IPS-15b (cell line): ENCODE results near the gene MECR.

Experiments used
- H3K27me3 ChIP-seq: one replicate; pipeline ENCODE4 v1.6.1; 2013; ENCODE audit warnings: low read length; ENCODE audit not compliant: control insufficient read depth, insufficient read depth
- H3K36me3 ChIP-seq: one replicate; pipeline ENCODE4 v1.6.1; 2013; ENCODE audit warnings: low read length; ENCODE audit not compliant: control insufficient read depth, insufficient read depth
- H3K4me1 ChIP-seq: one replicate; pipeline ENCODE4 v1.6.1; 2013; ENCODE audit warnings: mild to moderate bottlenecking, low read length; ENCODE audit not compliant: control insufficient read depth, insufficient read depth
- H3K4me3 ChIP-seq: one replicate; pipeline ENCODE4 v1.5.1; 2013; ENCODE audit warnings: low read depth, low read length
- H3K9ac ChIP-seq: one replicate; pipeline ENCODE4 v1.6.1; 2013; ENCODE audit warnings: low read depth, mild to moderate bottlenecking, low read length
- H3K9me3 ChIP-seq: one replicate; pipeline ENCODE4 v1.6.1; 2013; ENCODE audit warnings: mild to moderate bottlenecking, low read length; ENCODE audit not compliant: control insufficient read depth, insufficient read depth

The MECR gene

DNA sequence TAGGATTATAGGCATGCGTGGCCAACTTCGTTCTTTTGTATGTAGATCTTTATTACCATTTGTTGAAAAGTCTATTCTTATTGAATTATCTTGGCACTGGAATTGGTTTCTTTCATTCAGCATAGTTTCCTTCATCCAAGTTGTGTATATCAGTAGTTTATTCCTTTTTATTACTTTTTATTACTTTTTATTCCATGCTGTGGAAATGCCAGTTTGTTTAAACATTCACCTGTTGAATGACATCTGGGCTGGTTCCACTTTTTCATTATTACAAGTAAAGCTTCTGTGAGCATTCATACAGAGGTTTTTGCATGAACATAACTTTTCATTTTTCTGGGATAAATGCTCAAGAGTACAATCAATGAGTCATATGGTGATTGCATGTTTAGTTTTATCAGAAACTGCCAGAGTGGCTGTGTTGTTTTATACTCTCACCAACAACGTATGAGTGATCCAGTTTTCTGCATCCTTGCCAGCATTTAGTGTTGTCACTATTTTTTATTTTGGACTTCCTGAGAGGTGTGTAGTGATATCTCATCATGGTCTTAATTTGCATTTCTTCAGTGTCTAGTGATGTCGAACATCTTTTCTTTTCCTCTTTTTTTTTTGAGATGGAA is 34.1 kb upstream of the MECR start:
- Histone ChIP-seq H3K4me3 (no peak overlapping the region), H3K27me3 (peaks cover 8% of the 10 kb centered on the region), H3K36me3 (no peaks in the 10 kb centered on the region), H3K4me1 (no peaks in the 10 kb centered on the region), H3K9ac (no peak overlapping the region), H3K9me3 (no peaks in the 10 kb centered on the region)

DNA sequence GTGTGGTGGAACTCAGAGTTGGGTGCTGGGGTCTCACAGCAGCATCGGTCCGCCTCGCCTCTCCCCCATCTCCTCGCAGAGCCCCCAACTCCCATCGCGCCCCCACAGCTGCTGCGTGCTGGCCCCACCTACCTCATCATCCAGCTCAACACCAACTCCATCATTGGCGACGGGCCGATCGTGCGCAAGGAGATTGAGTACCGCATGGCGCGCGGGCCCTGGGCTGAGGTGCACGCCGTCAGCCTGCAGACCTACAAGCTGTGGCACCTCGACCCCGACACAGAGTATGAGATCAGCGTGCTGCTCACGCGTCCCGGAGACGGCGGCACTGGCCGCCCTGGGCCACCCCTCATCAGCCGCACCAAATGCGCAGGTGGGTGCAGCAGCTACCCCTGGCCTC is 29.8 kb upstream of the MECR start:
- peak overlapping the region; percentile 71 for H3K4me3 ChIP-seq
- H3K27me3 ChIP-seq, result peaks cover 35% of the 10 kb centered on the region

DNA sequence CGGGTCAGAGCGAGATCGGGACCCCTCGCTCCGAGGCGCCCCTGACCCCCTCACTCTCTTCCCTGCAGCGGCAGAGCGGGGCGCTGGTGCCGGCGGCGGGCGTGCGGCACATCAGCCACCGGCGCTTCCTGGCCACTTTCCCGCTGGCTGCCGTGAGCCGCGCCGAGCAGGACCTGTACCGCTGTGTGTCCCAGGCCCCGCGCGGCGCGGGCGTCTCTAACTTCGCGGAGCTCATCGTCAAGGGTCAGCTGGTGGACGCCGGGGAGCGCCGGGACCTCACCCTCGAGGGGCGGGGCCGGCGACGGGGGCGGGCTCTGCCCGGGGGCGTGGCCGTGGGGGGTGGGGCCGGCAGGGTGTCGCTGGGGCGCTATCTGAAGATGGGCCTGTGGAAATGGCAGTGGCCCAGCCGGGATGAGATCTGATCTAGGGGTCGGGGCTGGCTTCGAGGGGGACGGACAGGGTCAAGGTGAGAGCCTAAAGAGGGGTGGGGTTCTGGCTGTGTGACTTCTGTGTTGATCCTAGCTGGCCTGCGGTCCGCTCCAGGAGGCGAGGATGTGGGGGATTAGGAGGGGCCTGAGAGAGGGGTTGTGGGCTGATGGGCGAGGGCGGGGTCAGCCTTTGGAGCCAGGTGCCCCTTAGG is 29.2 kb upstream of the MECR start:
- Histone ChIP-seq H3K4me1 (peaks cover 18% of the 10 kb centered on the region), H3K9me3 (no peaks in the 10 kb centered on the region), H3K36me3 (no peaks in the 10 kb centered on the region), H3K27me3 (peaks cover 35% of the 10 kb centered on the region), H3K4me3 (peak overlapping the region; percentile 71), H3K9ac (no peak overlapping the region)

More for the DNA sequence above, 29.8 kb upstream of the MECR start:
- Histone ChIP-seq H3K36me3 (no peaks in the 10 kb centered on the region), H3K9ac (no peak overlapping the region), H3K4me1 (peaks cover 18% of the 10 kb centered on the region), H3K9me3 (no peaks in the 10 kb centered on the region)

DNA sequence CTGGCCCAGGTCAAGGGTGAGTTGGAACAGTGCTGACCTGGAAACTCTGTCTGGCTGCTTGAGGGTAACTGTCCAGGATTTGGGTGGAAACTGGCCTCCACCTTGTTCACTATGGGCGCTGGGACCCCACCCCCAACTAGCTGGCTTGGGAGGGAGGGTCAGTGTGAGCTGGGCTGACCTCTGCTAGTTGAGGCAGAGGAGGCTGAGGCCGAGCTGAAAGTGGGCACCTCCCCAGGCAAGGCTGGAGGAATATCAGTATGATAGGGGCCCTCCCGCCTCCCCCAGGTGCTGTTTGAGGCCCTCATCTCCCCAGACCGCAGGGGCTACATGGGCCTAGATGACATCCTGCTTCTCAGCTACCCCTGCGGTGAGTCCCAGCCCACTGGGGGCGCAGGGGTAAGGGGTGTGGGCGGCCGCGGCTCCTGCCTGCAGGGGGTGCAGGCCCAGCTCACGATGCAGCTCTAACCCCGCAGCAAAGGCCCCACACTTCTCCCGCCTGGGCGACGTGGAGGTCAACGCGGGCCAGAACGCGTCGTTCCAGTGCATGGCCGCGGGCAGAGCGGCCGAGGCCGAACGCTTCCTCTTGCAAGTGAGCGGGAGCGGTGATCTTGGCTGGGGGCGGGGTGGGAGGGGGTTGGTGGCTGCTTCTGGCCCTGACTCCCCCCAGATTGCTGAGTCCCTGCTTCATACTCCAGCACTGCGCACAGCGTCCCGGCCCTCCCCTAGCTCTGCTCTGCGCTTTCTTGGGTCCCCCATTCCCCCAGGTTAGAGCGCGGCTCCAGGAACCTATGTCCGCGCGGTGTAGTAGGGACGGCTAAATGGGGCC is 28.5 kb upstream of the MECR start:
- peaks cover 35% of the 10 kb centered on the region for H3K27me3 ChIP-seq
- H3K36me3 ChIP-seq, result no peaks in the 10 kb centered on the region
- no peak overlapping the region for H3K9ac ChIP-seq
- H3K4me3 ChIP-seq, result peak overlapping the region; percentile 71
- no peaks in the 10 kb centered on the region for H3K9me3 ChIP-seq
- peaks cover 18% of the 10 kb centered on the region for H3K4me1 ChIP-seq

DNA sequence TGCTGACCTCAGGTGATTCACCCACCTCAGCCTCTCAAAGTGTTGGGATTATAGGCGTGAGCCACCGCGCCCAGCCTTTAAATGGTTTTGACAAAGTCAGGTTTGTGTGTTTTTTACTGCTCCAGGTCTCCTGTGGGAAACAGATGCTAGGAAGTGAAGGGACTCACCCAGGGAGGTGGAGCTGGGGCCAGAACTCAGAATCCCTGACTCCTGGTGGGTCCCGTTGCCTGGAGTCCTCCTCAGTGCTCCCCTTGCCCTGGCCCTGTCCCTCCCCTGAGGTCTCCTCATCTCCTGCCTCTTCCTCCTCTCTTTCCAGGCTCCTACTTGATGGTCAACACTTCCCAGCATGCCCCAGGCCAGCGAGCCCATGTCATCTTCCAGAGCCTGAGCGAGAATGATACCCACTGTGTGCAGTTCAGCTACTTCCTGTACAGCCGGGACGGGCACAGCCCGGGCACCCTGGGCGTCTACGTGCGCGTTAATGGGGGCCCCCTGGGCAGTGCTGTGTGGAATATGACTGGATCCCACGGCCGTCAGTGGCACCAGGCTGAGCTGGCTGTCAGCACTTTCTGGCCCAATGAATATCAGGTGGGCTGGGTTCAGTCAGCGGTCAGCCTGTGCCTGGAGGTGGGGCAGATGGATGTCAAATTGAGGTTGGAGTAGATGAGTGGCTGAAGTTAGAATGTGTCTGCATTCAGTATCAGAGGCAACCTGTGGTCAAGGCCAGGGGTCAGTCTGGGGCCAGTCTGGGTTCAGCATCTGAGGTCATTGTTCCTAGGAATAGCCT is 27.6 kb upstream of the MECR start:
- Histone ChIP-seq H3K4me1 (peaks cover 18% of the 10 kb centered on the region), H3K27me3 (peaks cover 35% of the 10 kb centered on the region), H3K9ac (no peak overlapping the region), H3K4me3 (no peak overlapping the region), H3K9me3 (no peaks in the 10 kb centered on the region), H3K36me3 (no peaks in the 10 kb centered on the region)

DNA sequence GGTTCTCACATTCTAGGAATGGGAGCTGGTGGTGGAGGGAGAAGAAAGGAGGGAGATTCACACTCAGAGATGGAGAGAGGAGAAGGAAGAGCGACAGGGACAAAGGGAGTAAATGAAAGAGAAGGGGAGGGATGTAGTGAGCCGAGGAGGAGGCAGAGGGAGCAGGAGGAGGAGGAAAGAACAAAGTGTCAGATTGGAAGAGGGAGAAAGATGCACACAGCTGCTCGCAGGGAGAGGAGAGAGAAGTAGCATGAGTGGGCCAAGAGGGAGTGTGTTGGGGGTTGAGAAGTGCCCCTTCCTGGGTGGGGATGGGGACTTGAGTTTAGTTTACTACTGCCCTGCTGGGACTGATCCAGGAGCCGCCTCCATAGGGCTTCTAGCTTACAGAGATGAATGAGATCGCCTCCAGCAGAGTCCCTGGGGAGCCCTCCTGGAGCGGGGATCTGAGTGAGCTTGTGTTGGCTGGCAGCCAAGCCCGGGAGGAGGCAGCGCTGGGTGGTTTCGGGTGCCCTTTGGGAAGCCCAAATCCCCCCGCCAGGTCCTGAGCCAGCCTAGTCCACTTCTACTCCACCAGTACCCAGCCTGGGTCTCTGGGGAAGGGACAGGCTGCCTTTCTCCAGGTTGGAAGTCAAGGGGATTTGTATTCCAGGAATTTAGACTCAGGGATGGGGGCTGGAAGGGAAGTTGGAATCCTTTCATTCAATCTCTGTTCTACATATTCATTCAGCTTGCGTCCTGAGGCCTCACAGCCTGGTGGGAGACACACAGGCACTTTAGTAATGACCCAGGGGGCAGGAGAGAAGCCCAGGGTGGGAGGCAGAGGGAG is 26.5 kb upstream of the MECR start:
- H3K9ac ChIP-seq, result no peak overlapping the region
- no peaks in the 10 kb centered on the region for H3K9me3 ChIP-seq

DNA sequence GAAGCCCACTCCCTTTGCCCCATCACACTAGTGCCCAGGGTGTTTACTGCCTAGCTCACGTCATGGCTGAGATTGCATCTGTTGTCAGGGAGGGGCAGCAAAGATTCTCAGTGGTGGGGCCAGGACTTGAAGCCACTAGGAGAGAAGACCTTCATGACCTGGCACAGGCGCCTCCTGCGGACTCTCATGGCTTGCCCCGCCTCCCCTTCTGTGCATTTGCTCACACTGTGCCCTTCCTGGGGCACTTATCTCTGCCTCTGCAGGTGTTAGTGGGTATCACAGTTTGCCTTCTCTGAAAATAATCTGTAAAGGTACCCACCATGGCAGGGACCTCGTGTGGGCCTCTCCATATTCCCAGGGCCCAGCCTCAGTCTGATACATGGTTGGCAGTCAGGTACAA is 25.7 kb upstream of the MECR start:
- peaks cover 18% of the 10 kb centered on the region for H3K4me1 ChIP-seq
- no peaks in the 10 kb centered on the region for H3K9me3 ChIP-seq
- no peak overlapping the region for H3K4me3 ChIP-seq
- peaks cover 35% of the 10 kb centered on the region for H3K27me3 ChIP-seq
- H3K36me3 ChIP-seq, result no peaks in the 10 kb centered on the region
- no peak overlapping the region for H3K9ac ChIP-seq

More for the DNA sequence above, 26.5 kb upstream of the MECR start:
- H3K4me1 ChIP-seq, result peaks cover 18% of the 10 kb centered on the region
- peaks cover 35% of the 10 kb centered on the region for H3K27me3 ChIP-seq
- H3K4me3 ChIP-seq, result peak overlapping the region; percentile 8
- H3K36me3 ChIP-seq, result no peaks in the 10 kb centered on the region

DNA sequence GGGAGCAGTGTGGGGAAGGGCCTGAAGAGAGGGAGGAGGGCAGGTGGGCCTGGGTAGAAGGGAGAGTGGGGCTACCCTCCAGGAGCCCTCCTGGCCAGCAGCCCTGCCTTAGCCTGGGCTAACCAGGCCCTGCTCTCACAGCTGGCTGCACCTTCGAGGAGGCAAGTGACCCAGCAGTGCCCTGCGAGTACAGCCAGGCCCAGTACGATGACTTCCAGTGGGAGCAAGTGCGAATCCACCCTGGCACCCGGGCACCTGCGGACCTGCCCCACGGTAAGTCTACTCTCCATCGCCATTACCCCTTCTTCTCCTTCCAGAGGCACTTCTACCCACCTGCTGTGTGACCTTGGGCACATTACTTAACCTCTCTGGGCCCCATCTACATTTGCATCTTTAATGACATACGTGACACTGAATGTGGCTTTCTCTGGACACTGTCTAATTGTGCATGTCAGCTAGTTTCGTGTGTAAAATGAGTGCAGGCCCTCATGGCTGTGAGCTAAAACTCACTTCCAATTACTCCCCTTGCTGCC is 24.5 kb upstream of the MECR start:
- peaks cover 27% of the 10 kb centered on the region for H3K27me3 ChIP-seq
- H3K9me3 ChIP-seq, result no peaks in the 10 kb centered on the region
- H3K36me3 ChIP-seq, result no peaks in the 10 kb centered on the region
- no peak overlapping the region for H3K9ac ChIP-seq
- peaks cover 18% of the 10 kb centered on the region for H3K4me1 ChIP-seq
- no peak overlapping the region for H3K4me3 ChIP-seq

DNA sequence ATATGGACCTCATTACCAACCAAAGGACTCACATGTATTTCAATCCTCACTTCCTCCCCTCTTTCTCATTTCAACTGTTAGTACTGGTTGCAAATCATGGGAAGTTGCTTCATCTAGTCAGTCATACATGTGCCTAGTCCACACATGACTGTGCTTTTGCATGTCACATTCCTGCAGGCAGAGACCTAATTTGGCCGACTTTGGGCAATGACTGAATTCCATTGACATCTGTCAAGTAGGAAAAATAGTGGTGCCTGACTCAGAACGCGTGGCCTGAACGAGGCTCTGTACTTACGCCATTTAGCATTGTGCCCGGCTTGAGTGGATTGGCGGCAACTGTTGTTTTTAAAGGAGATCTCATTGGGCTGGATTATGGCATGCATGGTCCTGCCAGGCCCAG is 23.6 kb upstream of the MECR start:
- Histone ChIP-seq H3K36me3 (no peaks in the 10 kb centered on the region), H3K9ac (no peak overlapping the region), H3K9me3 (no peaks in the 10 kb centered on the region), H3K27me3 (peaks cover 26% of the 10 kb centered on the region), H3K4me1 (peaks cover 26% of the 10 kb centered on the region), H3K4me3 (no peak overlapping the region)

DNA sequence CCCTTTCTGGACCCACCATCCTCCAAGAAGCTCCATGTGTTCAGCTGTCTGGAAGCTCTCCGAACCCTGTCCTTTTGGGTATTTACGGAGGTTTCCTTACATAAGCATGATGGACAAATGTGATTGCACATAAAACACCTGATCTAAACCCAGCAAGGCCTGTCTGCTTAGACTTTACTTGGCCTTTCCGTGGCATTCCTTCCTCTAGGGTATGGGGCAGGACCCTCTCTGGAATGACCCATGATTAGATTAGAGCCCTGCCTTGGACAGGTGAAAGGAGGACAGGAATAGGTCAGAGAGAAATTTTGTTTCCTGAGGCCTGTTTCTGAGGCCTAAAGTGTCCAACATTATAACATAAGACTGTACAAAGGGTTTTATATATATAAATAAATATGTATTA is 22.4 kb upstream of the MECR start:
- Histone ChIP-seq H3K9ac (no peak overlapping the region), H3K4me1 (peaks cover 27% of the 10 kb centered on the region), H3K9me3 (no peaks in the 10 kb centered on the region), H3K27me3 (peaks cover 14% of the 10 kb centered on the region), H3K4me3 (no peak overlapping the region), H3K36me3 (no peaks in the 10 kb centered on the region)
